OCI-LY1 (cell line): ENCODE data around the gene STXBP6.

Experiments used
- H2AFZ ChIP-seq: fragments of 200-600 bp; sonication (generic), shearing (Covaris generic); 2 replicates; pipeline ENCODE4 v1.6.0; 2014; ENCODE audit warnings: antibody characterized with exemption, mild to moderate bottlenecking, low read length
- H3F3A ChIP-seq: fragments of 200-600 bp; sonication (generic), shearing (Covaris generic); 2 replicates; pipeline ENCODE4 v1.6.0; 2014; ENCODE audit warnings: mild to moderate bottlenecking, antibody characterized with exemption, low read length, moderate library complexity; ENCODE audit not compliant: insufficient read depth
- H3K27ac ChIP-seq: fragments of 200-600 bp; sonication (generic); 2 replicates; pipeline ENCODE4 v1.5.1; 2014; ENCODE audit warnings: low read length, mixed run types, mild to moderate bottlenecking, low read depth; ENCODE audit not compliant: poor library complexity, severe bottlenecking
- H3K27me3 ChIP-seq: fragments of 200-600 bp; sonication (generic); 2 replicates; pipeline ENCODE4 v1.6.0; 2014; ENCODE audit warnings: antibody characterized with exemption, mild to moderate bottlenecking, low read length, moderate library complexity; ENCODE audit not compliant: insufficient read depth
- H3K36me3 ChIP-seq: fragments of 200-600 bp; sonication (generic); 2 replicates; pipeline ENCODE4 v1.6.1; 2014; ENCODE audit warnings: mild to moderate bottlenecking, antibody characterized with exemption, low read length, moderate library complexity, mixed read lengths; ENCODE audit not compliant: insufficient read depth
- H3K4me1 ChIP-seq: fragments of 200-600 bp; sonication (generic); 2 replicates; pipeline ENCODE4 v1.5.1; 2014; ENCODE audit warnings: mild to moderate bottlenecking, low read length, moderate library complexity; ENCODE audit not compliant: insufficient read depth, severe bottlenecking
- H3K4me2 ChIP-seq: fragments of 200-600 bp; sonication (generic), shearing (Covaris generic); 2 replicates; pipeline ENCODE4 v1.6.1; 2014; ENCODE audit warnings: low read length
- H3K4me3 ChIP-seq: fragments of 200-600 bp; sonication (generic); 2 replicates; pipeline ENCODE4 v1.5.1; 2014; ENCODE audit warnings: low read length, low read depth, mild to moderate bottlenecking, mixed read lengths; ENCODE audit not compliant: poor library complexity, severe bottlenecking
- H3K79me2 ChIP-seq: fragments of 200-600 bp; shearing (Covaris generic); 2 replicates; pipeline ENCODE4 v1.6.1; 2016; ENCODE audit warnings: mixed run types, low read length, mixed read lengths; ENCODE audit not compliant: insufficient read depth
- H3K9ac ChIP-seq: fragments of 200-600 bp; sonication (generic), shearing (Covaris generic); 2 replicates; pipeline ENCODE4 v1.6.1; 2014; ENCODE audit warnings: mild to moderate bottlenecking, low read length, mixed read lengths
- H3K9me2 ChIP-seq: fragments of 200-600 bp; sonication (generic), shearing (Covaris generic); 2 replicates; pipeline ENCODE4 v1.6.1; 2014; ENCODE audit warnings: low read depth, mild to moderate bottlenecking, low read length, mixed read lengths
- H3K9me3 ChIP-seq: fragments of 200-600 bp; shearing (Covaris generic); 2 replicates; pipeline ENCODE4 v1.6.1; 2014; ENCODE audit warnings: low read length, mixed read lengths
- H4K20me1 ChIP-seq: fragments of 200-600 bp; sonication (generic), shearing (Covaris generic); 2 replicates; pipeline ENCODE4 v1.6.0; 2016; ENCODE audit warnings: mild to moderate bottlenecking, low read length; ENCODE audit not compliant: insufficient read depth
- CTCF ChIP-seq: fragments of 200-600 bp; sonication (generic), shearing (Covaris generic); IDR thresholded peaks from 2 replicates; pipeline ENCODE4 v1.5.1; 2017; ENCODE audit warnings: mild to moderate bottlenecking, antibody characterized with exemption, low read length, moderate library complexity, mixed read lengths
- EZH2 ChIP-seq: fragments of 200-600 bp; sonication (generic), shearing (Covaris generic); IDR thresholded peaks from 2 replicates; pipeline ENCODE4 v1.8.0; 2017; ENCODE audit warnings: borderline replicate concordance, mixed run types, mild to moderate bottlenecking, antibody characterized with exemption, low read length, moderate library complexity, mixed read lengths

STXBP6 gene

GRCh38 chr14:24986206-24986893, 63.6 kb downstream of the STXBP6 start:
- Histone ChIP-seq H3K27me3 (no peaks in the 10 kb centered on the region), H3K9me3 (no peaks in the 10 kb centered on the region), H3K4me3 (no peak overlapping the region), H3K27ac (no peak overlapping the region), H3K9ac (no peak overlapping the region), H3K4me1 (no peaks in the 10 kb centered on the region), H3K4me2 (no peak overlapping the region), H3K9me2 (no peaks in the 10 kb centered on the region), H2AFZ (no peak overlapping the region), H3K36me3 (no peaks in the 10 kb centered on the region), H4K20me1 (no peaks in the 10 kb centered on the region), H3K79me2 (no peaks in the 10 kb centered on the region), H3F3A (no peaks in the 10 kb centered on the region)
- TF ChIP-seq CTCF = no peak
- no peak for TF ChIP-seq EZH2

GRCh38 chr14:24984846-24985589, 64.9 kb downstream of the STXBP6 start:
- no peaks in the 10 kb centered on the region for H3K36me3 ChIP-seq
- no peaks in the 10 kb centered on the region for H3K4me1 ChIP-seq
- H3K79me2 ChIP-seq = no peaks in the 10 kb centered on the region
- H2AFZ ChIP-seq = no peak overlapping the region
- no peaks in the 10 kb centered on the region for H3K27me3 ChIP-seq
- no peak overlapping the region for H3K27ac ChIP-seq
- no peaks in the 10 kb centered on the region for H3K9me2 ChIP-seq
- H3K9me3 ChIP-seq = no peaks in the 10 kb centered on the region
- H3K4me2 ChIP-seq = no peak overlapping the region
- H3K9ac ChIP-seq = no peak overlapping the region
- H3F3A ChIP-seq = no peaks in the 10 kb centered on the region
- no peak for TF ChIP-seq EZH2
- no peak for TF ChIP-seq CTCF
- H3K4me3 ChIP-seq = no peak overlapping the region
- H4K20me1 ChIP-seq = no peaks in the 10 kb centered on the region

- H3K4me1 ChIP-seq = peaks cover 7% of the 10 kb centered on the region
- no peak overlapping the region for H3K9ac ChIP-seq
- no peak for TF ChIP-seq CTCF
- TF ChIP-seq EZH2 = no peak
- no peaks in the 10 kb centered on the region for H3K27me3 ChIP-seq
- H2AFZ ChIP-seq = no peak overlapping the region
- H3K4me3 ChIP-seq = no peak overlapping the region
- no peaks in the 10 kb centered on the region for H3K79me2 ChIP-seq
- no peaks in the 10 kb centered on the region for H3K36me3 ChIP-seq
- H4K20me1 ChIP-seq = no peaks in the 10 kb centered on the region
- H3K9me2 ChIP-seq = no peaks in the 10 kb centered on the region
- H3F3A ChIP-seq = no peaks in the 10 kb centered on the region
- no peak overlapping the region for H3K27ac ChIP-seq
- H3K4me2 ChIP-seq = no peak overlapping the region
- no peaks in the 10 kb centered on the region for H3K9me3 ChIP-seq
These were observed 67.3 kb downstream of the STXBP6 start for GRCh38 chr14:24982472-24983155.
